ENCODE measurements around the gene NTRK1.

GRCh38 chr1:156914440-156914856, 53.8 kb downstream of the NTRK1 start:
- TF ChIP-seq CTCF (conservative IDR thresholded peaks at IDR 0.05 in 1 of 2, IDR thresholded peaks at IDR 0.05 in 1 of 2; ENCODE audit: low read depth in 1 of 2, low read length in 2 of 2) (no peak), EZH2 (IDR thresholded peaks at IDR 0.05; ENCODE audit: low read length, missing control alignments) (no peak)
